ENCODE data around the gene TMEM130. TPM values are rescaled to one million over a fixed set of nuclear protein-coding genes. Genes with fewer than 3 reads are reported as not detected.

TMEM130 gene
- total RNA-seq, 2 experiments from 2014 or later = 0.39 TPM; not detected in 1

DNA sequence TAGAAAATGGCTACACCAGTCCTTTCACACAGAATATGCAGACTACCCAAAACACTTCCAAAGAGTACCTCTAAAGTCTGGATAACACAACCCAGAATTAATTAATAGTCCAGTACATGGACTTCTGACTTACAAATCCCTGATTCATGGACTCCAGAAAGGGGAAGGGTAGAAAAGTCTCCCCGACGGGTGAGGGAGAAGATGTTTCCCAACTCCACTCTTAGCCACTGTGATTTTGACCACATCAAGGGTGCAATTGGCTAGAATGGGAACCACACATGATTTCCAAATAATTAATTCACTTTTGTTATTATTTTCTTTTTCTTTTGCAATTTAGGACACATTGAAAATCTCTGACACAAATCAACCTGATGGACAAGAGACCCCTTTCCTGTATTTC, 1.4 kb downstream of the TMEM130 start:
- peaks cover 21% of the 10 kb centered on the region for H3K4me1 ChIP-seq (ENCODE audit: insufficient read depth, low read length)
- Mint-ChIP-seq H3K36me3 (ENCODE audit: low read depth) (no peaks in the 10 kb centered on the region), H3K27ac (no peak overlapping the region), H3K9me3 (no peaks in the 10 kb centered on the region), H3K27me3 (peaks cover 34% of the 10 kb centered on the region), H3K4me3 (no peak overlapping the region), H3K4me1 (ENCODE audit: low read depth) (no peaks in the 10 kb centered on the region)
- H3K4me3 ChIP-seq (ENCODE audit: low read length) = no peak overlapping the region
- ChIA-PET POLR2A (no interaction called here), CTCF (no interaction called here)
- TF ChIP-seq, protein P1, sequence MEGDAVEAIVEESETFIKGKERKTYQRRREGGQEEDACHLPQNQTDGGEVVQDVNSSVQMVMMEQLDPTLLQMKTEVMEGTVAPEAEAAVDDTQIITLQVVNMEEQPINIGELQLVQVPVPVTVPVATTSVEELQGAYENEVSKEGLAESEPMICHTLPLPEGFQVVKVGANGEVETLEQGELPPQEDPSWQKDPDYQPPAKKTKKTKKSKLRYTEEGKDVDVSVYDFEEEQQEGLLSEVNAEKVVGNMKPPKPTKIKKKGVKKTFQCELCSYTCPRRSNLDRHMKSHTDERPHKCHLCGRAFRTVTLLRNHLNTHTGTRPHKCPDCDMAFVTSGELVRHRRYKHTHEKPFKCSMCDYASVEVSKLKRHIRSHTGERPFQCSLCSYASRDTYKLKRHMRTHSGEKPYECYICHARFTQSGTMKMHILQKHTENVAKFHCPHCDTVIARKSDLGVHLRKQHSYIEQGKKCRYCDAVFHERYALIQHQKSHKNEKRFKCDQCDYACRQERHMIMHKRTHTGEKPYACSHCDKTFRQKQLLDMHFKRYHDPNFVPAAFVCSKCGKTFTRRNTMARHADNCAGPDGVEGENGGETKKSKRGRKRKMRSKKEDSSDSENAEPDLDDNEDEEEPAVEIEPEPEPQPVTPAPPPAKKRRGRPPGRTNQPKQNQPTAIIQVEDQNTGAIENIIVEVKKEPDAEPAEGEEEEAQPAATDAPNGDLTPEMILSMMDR (IDR thresholded peaks at IDR 0.05) = no peak
- ATAC-seq (ENCODE audit: poor library complexity) (no peak), DNase-seq (no peak)
- no peaks in the 10 kb centered on the region for H3K36me3 ChIP-seq (ENCODE audit: insufficient read depth, low read length)
- intact Hi-C loops (cut with DNase I, micrococcal nuclease) = no loop called here
- H3K27me3 ChIP-seq (ENCODE audit: control insufficient read depth in 1 of 2, insufficient read depth in 2 of 2, low read length in 2 of 2) = peaks cover 10 to 27% of the 10 kb centered on the region in 2 experiments
- H3K27ac ChIP-seq (ENCODE audit: low read depth in 1 of 2, low read length in 2 of 2) = no peak overlapping the region
- H3K9me3 ChIP-seq (ENCODE audit: control insufficient read depth in 1 of 2, insufficient read depth in 1 of 2, low read length in 2 of 2) = no peaks in the 10 kb centered on the region

GRCh38 chr7:98866765-98867164, 3.0 kb downstream of the TMEM130 start:
- H3K36me3 ChIP-seq (ENCODE audit: insufficient read depth, low read length) = no peaks in the 10 kb centered on the region
- no peak overlapping the region for H3K4me3 ChIP-seq (ENCODE audit: low read length)
- ChIA-PET POLR2A (interaction anchor here (0.6 kb wide), 1 partner anchor 18 kb away, joined by 3 read pairs; no protein-coding TSS in a partner anchor), CTCF (no interaction called here)
- peaks cover 21% of the 10 kb centered on the region for H3K4me1 ChIP-seq (ENCODE audit: insufficient read depth, low read length)
- H3K9me3 ChIP-seq (ENCODE audit: control insufficient read depth in 1 of 2, insufficient read depth in 1 of 2, low read length in 2 of 2) = no peaks in the 10 kb centered on the region
- Mint-ChIP-seq H3K9me3 (no peaks in the 10 kb centered on the region), H3K27ac (no peak overlapping the region), H3K4me3 (no peak overlapping the region), H3K4me1 (ENCODE audit: low read depth) (no peaks in the 10 kb centered on the region), H3K36me3 (ENCODE audit: low read depth) (no peaks in the 10 kb centered on the region), H3K27me3 (peaks cover 34% of the 10 kb centered on the region)
- H3K27me3 ChIP-seq (ENCODE audit: control insufficient read depth in 1 of 2, insufficient read depth in 2 of 2, low read length in 2 of 2) = peaks cover 10 to 27% of the 10 kb centered on the region in 2 experiments
- TF ChIP-seq, protein P1 (IDR thresholded peaks at IDR 0.05) = no peak
- ATAC-seq (ENCODE audit: poor library complexity) (no peak), DNase-seq (no peak)
- H3K27ac ChIP-seq (ENCODE audit: low read depth in 1 of 2, low read length in 2 of 2) = no peak overlapping the region
- intact Hi-C loops (cut with DNase I, micrococcal nuclease) = no loop called here

DNA sequence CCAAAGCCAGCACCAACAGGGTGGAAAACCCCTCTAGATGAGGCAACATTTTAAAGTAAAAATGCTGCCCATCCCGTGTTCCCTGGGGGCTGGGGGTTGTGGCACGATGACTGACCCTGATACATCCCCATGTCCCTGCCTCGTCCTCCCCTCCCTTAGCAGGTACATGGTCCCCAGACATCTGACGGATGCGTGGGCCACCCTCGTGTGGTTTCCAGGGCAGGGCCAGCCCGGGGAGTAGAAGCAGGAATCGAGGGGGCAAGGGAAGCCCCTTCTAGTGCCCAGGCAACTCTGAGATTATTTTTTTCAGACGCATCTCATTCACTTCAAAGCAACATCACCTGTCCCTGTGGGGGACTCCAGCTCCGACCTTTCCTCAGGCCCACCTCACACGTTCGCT, 3.5 kb downstream of the TMEM130 start:
- Mint-ChIP-seq H3K36me3 (ENCODE audit: low read depth) (no peaks in the 10 kb centered on the region), H3K4me3 (no peak overlapping the region), H3K9me3 (no peaks in the 10 kb centered on the region), H3K27me3 (peaks cover 30% of the 10 kb centered on the region), H3K27ac (no peak overlapping the region), H3K4me1 (ENCODE audit: low read depth) (no peaks in the 10 kb centered on the region)
- H3K27ac ChIP-seq (ENCODE audit: low read depth in 1 of 2, low read length in 2 of 2) = no peak overlapping the region
- no peaks in the 10 kb centered on the region for H3K36me3 ChIP-seq (ENCODE audit: insufficient read depth, low read length)
- ChIA-PET CTCF (no interaction called here), POLR2A (interaction anchor here (0.6 kb wide), 1 partner anchor 18 kb away, joined by 3 read pairs; no protein-coding TSS in a partner anchor)
- intact Hi-C loops (cut with DNase I, micrococcal nuclease) = no loop called here
- ATAC-seq (ENCODE audit: poor library complexity) (no peak), DNase-seq (no peak)
- peaks cover 19% of the 10 kb centered on the region for H3K4me1 ChIP-seq (ENCODE audit: insufficient read depth, low read length)
- no peaks in the 10 kb centered on the region for H3K9me3 ChIP-seq (ENCODE audit: control insufficient read depth in 1 of 2, insufficient read depth in 1 of 2, low read length in 2 of 2)
- H3K27me3 ChIP-seq (ENCODE audit: control insufficient read depth in 1 of 2, insufficient read depth in 2 of 2, low read length in 2 of 2) = peaks cover 10 to 24% of the 10 kb centered on the region in 2 experiments
- TF ChIP-seq, protein P1 (IDR thresholded peaks at IDR 0.05) = no peak
- no peak overlapping the region for H3K4me3 ChIP-seq (ENCODE audit: low read length)
